ENCODE measurements around the gene KRTAP2-2. TPM values are rescaled to one million over a fixed set of nuclear protein-coding genes. Genes with fewer than 3 reads are reported as not detected.
"Not testable (repeated sequence)": the region's sequence is repeated elsewhere in the genome, so short reads cannot be mapped to it uniquely, and the experiment has no call there.

KRTAP2-2 gene
- total and polyA plus RNA-seq, 4 donors, result not detected

DNA sequence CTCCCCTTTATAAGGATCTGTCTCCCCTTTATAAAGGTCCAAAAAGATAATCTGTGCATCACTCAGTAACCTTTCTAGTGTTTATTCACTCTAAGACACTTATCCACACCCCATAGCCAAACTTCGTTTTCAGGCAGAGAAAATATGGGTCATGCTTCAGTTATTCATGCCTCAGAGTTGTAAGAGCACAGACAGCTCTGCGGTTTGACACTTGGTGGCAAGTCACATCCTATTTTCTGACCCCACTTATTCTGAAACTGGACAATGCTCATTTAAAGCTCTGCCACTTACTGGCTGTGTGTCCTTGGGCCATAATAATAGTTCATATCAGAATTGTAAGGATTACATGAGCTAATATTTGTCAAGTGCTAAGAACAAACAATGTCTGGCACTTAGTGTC, 5.9 kb downstream of the KRTAP2-2 start:
- 41 to 79% methylated on average over 2 of the region's 2 CpGs for WGBS, 2 donors
- H3K9me3 ChIP-seq (ENCODE audit: control insufficient read depth in 4 of 4, insufficient read depth in 3 of 4, low read length in 3 of 4), result peaks cover 0 to 3% (median 0%) of the 10 kb centered on the region in 4 donors
- H3K4me3 ChIP-seq, result no peak overlapping the region
- H3K27ac ChIP-seq (ENCODE audit: low read depth in 1 of 2, low read length in 1 of 2), result no peak overlapping the region
- H3K36me3 ChIP-seq (ENCODE audit: control insufficient read depth in 4 of 4, insufficient read depth in 4 of 4, low read length in 4 of 4), result no peaks in the 10 kb centered on the region
- ATAC-seq (ENCODE audit: insufficient read depth, low FRiP score) (no peak), DNase-seq (no peak)
- TF ChIP-seq, protein P1, sequence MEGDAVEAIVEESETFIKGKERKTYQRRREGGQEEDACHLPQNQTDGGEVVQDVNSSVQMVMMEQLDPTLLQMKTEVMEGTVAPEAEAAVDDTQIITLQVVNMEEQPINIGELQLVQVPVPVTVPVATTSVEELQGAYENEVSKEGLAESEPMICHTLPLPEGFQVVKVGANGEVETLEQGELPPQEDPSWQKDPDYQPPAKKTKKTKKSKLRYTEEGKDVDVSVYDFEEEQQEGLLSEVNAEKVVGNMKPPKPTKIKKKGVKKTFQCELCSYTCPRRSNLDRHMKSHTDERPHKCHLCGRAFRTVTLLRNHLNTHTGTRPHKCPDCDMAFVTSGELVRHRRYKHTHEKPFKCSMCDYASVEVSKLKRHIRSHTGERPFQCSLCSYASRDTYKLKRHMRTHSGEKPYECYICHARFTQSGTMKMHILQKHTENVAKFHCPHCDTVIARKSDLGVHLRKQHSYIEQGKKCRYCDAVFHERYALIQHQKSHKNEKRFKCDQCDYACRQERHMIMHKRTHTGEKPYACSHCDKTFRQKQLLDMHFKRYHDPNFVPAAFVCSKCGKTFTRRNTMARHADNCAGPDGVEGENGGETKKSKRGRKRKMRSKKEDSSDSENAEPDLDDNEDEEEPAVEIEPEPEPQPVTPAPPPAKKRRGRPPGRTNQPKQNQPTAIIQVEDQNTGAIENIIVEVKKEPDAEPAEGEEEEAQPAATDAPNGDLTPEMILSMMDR (IDR thresholded peaks at IDR 0.05; ENCODE audit: control extremely low read depth, extremely low read depth), result no peak
- H3K4me1 ChIP-seq (ENCODE audit: control insufficient read depth in 5 of 5, insufficient read depth in 5 of 5, low read length in 5 of 5), result no peaks in the 10 kb centered on the region
- H3K27me3 ChIP-seq (ENCODE audit: control insufficient read depth in 3 of 3, insufficient read depth in 3 of 3, low read length in 2 of 3), result peaks cover 0 to 9% (median 8%) of the 10 kb centered on the region in 3 donors
- no peak overlapping the region for H3K9ac ChIP-seq (ENCODE audit: insufficient read depth in 1 of 2, low read length in 2 of 2)

- DNase-seq (no peak), ATAC-seq (ENCODE audit: insufficient read depth, low FRiP score) (no peak)
- H3K27ac ChIP-seq (ENCODE audit: low read depth in 1 of 2, low read length in 1 of 2), result no peak overlapping the region
- H3K4me3 ChIP-seq, result no peak overlapping the region
- H3K36me3 ChIP-seq (ENCODE audit: control insufficient read depth in 4 of 4, insufficient read depth in 4 of 4, low read length in 4 of 4), result no peaks in the 10 kb centered on the region
- H3K4me1 ChIP-seq (ENCODE audit: control insufficient read depth in 5 of 5, insufficient read depth in 5 of 5, low read length in 5 of 5), result no peaks in the 10 kb centered on the region
- TF ChIP-seq, protein P1 (IDR thresholded peaks at IDR 0.05; ENCODE audit: control extremely low read depth, extremely low read depth), result no peak
- WGBS, 2 donors, result 62 to 75% methylated on average over 7 of the region's 7 CpGs
- H3K9me3 ChIP-seq (ENCODE audit: control insufficient read depth in 4 of 4, insufficient read depth in 3 of 4, low read length in 3 of 4), result peaks cover 0 to 1% (median under 1%) of the 10 kb centered on the region in 4 donors
- H3K27me3 ChIP-seq (ENCODE audit: control insufficient read depth in 3 of 3, insufficient read depth in 3 of 3, low read length in 2 of 3), result peaks cover 0 to 9% (median 8%) of the 10 kb centered on the region in 3 donors
- no peak overlapping the region for H3K9ac ChIP-seq (ENCODE audit: insufficient read depth in 1 of 2, low read length in 2 of 2)
Observed at GRCh38 chr17:41048441-41048840, 6.6 kb downstream of the KRTAP2-2 start.

- not testable (repeated sequence) for H3K9ac ChIP-seq (ENCODE audit: insufficient read depth in 1 of 2, low read length in 2 of 2); ATAC-seq (ENCODE audit: insufficient read depth, low FRiP score); H3K4me1 ChIP-seq (ENCODE audit: control insufficient read depth in 5 of 5, insufficient read depth in 5 of 5, low read length in 5 of 5); DNase-seq; H3K4me3 ChIP-seq; H3K27me3 ChIP-seq (ENCODE audit: control insufficient read depth in 3 of 3, insufficient read depth in 3 of 3, low read length in 2 of 3); H3K9me3 ChIP-seq (ENCODE audit: control insufficient read depth in 4 of 4, insufficient read depth in 3 of 4, low read length in 3 of 4); H3K27ac ChIP-seq (ENCODE audit: low read depth in 1 of 2, low read length in 1 of 2); H3K36me3 ChIP-seq (ENCODE audit: control insufficient read depth in 4 of 4, insufficient read depth in 4 of 4, low read length in 4 of 4)
- WGBS, 2 donors, result 57 to 75% methylated on average over 9 to 10 of the region's 33 CpGs
Observed at GRCh38 chr17:41046735-41047465, 8.1 kb downstream of the KRTAP2-2 start, which contains the start of gene KRTAP2-1. Gene KRTAP2-1 (minus strand): TSS chr17:41047316. CDS start chr17:41047267, 49 bp downstream.

GRCh38 chr17:41042953-41043352, 12.1 kb downstream of the KRTAP2-2 start:
- TF ChIP-seq, protein P1 (IDR thresholded peaks at IDR 0.05; ENCODE audit: control extremely low read depth, extremely low read depth), result no peak
- Histone ChIP-seq H3K27me3 (ENCODE audit: control insufficient read depth in 3 of 3, insufficient read depth in 3 of 3, low read length in 2 of 3) (peaks cover 0 to 2% (median 0%) of the 10 kb centered on the region in 3 donors), H3K9me3 (ENCODE audit: control insufficient read depth in 4 of 4, insufficient read depth in 3 of 4, low read length in 3 of 4) (peaks cover 0 to 3% (median 0%) of the 10 kb centered on the region in 4 donors), H3K4me1 (ENCODE audit: control insufficient read depth in 5 of 5, insufficient read depth in 5 of 5, low read length in 5 of 5) (no peaks in the 10 kb centered on the region), H3K4me3 (no peak overlapping the region), H3K36me3 (ENCODE audit: control insufficient read depth in 4 of 4, insufficient read depth in 4 of 4, low read length in 4 of 4) (no peaks in the 10 kb centered on the region), H3K27ac (ENCODE audit: low read depth in 1 of 2, low read length in 1 of 2) (no peak overlapping the region), H3K9ac (ENCODE audit: insufficient read depth in 1 of 2, low read length in 2 of 2) (no peak overlapping the region)
- DNase-seq (no peak), ATAC-seq (ENCODE audit: insufficient read depth, low FRiP score) (no peak)
- 89 to 97% methylated on average over 1 of the region's 1 CpG for WGBS, 2 donors

- not testable (repeated sequence) for H3K4me3 ChIP-seq; H3K27me3 ChIP-seq (ENCODE audit: control insufficient read depth in 3 of 3, insufficient read depth in 3 of 3, low read length in 2 of 3); H3K4me1 ChIP-seq (ENCODE audit: control insufficient read depth in 5 of 5, insufficient read depth in 5 of 5, low read length in 5 of 5); ATAC-seq (ENCODE audit: insufficient read depth, low FRiP score); DNase-seq; H3K9me3 ChIP-seq (ENCODE audit: control insufficient read depth in 4 of 4, insufficient read depth in 3 of 4, low read length in 3 of 4); H3K9ac ChIP-seq (ENCODE audit: insufficient read depth in 1 of 2, low read length in 2 of 2); H3K36me3 ChIP-seq (ENCODE audit: control insufficient read depth in 4 of 4, insufficient read depth in 4 of 4, low read length in 4 of 4); H3K27ac ChIP-seq (ENCODE audit: low read depth in 1 of 2, low read length in 1 of 2)
- 75 to 92% methylated on average over 13 to 14 of the region's 14 CpGs for WGBS, 2 donors
Observed at GRCh38 chr17:41040783-41041571, 14.1 kb downstream of the KRTAP2-2 start, which contains the start of gene KRTAP1-1. Gene KRTAP1-1 (minus strand): TSS chr17:41041450. CDS start chr17:41041397, 53 bp downstream.

Measured in lung (tissue), 12 donors.